OCI-LY7 (cell line): ENCODE measurements around the gene HPN. TPM values are rescaled to one million over a fixed set of nuclear protein-coding genes. Genes with fewer than 3 reads are reported as not detected.

Source experiments
- BruUV-seq: library from RNA; stranded (reverse); fragments of 400-500 nt; replicated peaks from 2 replicates; lab custom pipeline; 2021; lab: Mats Ljungman, UMichigan
- CTCF ChIA-PET: fragments of 300-600 bp; sonication (Branson Sonifier 250); formaldehyde crosslinking; loops from one replicate; lab custom pipeline; 2022; ENCODE audit warnings: antibody characterized with exemption; ENCODE audit not compliant: unreplicated experiment; lab: Charles Lee
- POLR2A ChIA-PET: fragments of 300-600 bp; sonication (Branson Sonifier 250); formaldehyde crosslinking; loops from one replicate; lab custom pipeline; 2022; ENCODE audit warnings: antibody characterized with exemption; lab: Charles Lee
- DNase-seq: peaks from one replicate; pipeline ENCODE4 v3.0.0-alpha.2; 2015; ENCODE audit warnings: low spot score
- H2AFZ ChIP-seq: fragments of 200-600 bp; sonication (generic), shearing (Covaris generic); 2 replicates; pipeline ENCODE4 v1.6.1; 2014; ENCODE audit warnings: mild to moderate bottlenecking, antibody characterized with exemption, low read length, moderate library complexity
- H3K27ac ChIP-seq: fragments of 200-600 bp; sonication (generic); 2 replicates; pipeline ENCODE4 v1.5.1; 2014; ENCODE audit warnings: mixed run types, low read depth, mild to moderate bottlenecking, moderate library complexity, low read length, inconsistent platforms; ENCODE audit not compliant: poor library complexity, severe bottlenecking
- H3K36me3 ChIP-seq: fragments of 200-600 bp; sonication (generic); 2 replicates; pipeline ENCODE4 v1.6.1; 2014; ENCODE audit warnings: mild to moderate bottlenecking, antibody characterized with exemption, low read length, moderate library complexity, mixed read lengths; ENCODE audit not compliant: insufficient read depth
- H3K4me1 ChIP-seq: fragments of 200-600 bp; sonication (generic); 2 replicates; pipeline ENCODE4 v1.5.1; 2014; ENCODE audit warnings: mild to moderate bottlenecking, low read length; ENCODE audit not compliant: insufficient read depth, poor library complexity, severe bottlenecking
- H3K4me2 ChIP-seq: fragments of 200-600 bp; sonication (generic); 2 replicates; pipeline ENCODE4 v1.6.1; 2014; ENCODE audit warnings: mild to moderate bottlenecking, low read length
- H3K4me3 ChIP-seq: fragments of 200-600 bp; sonication (generic); 2 replicates; pipeline ENCODE4 v1.5.1; 2014; ENCODE audit warnings: mild to moderate bottlenecking, low read depth, low read length; ENCODE audit not compliant: poor library complexity, severe bottlenecking
- H3K79me2 ChIP-seq: fragments of 200-600 bp; sonication (generic); 2 replicates; pipeline ENCODE4 v1.6.1; 2016; ENCODE audit warnings: low read depth, mild to moderate bottlenecking, low read length, moderate library complexity, mixed read lengths; ENCODE audit not compliant: insufficient read depth
- H3K9me2 ChIP-seq: fragments of 200-600 bp; sonication (generic); 2 replicates; pipeline ENCODE4 v1.6.1; 2016; ENCODE audit warnings: mild to moderate bottlenecking, low read length, mixed read lengths; ENCODE audit not compliant: insufficient read depth
- H3K9me3 ChIP-seq: fragments of 200-600 bp; sonication (generic); 2 replicates; pipeline ENCODE4 v1.6.1; 2014; ENCODE audit warnings: mild to moderate bottlenecking, mixed run types, low read length, mixed read lengths
- H4K20me1 ChIP-seq: fragments of 200-600 bp; sonication (generic); 2 replicates; pipeline ENCODE4 v1.6.1; 2014; ENCODE audit warnings: mild to moderate bottlenecking, antibody characterized with exemption, low read length, moderate library complexity, mixed read lengths; ENCODE audit not compliant: insufficient read depth
- EZH2phosphoT487 ChIP-seq: fragments of 200-600 bp; sonication (generic); IDR thresholded peaks from 2 replicates; pipeline ENCODE4 v1.6.1; 2018; ENCODE audit warnings: low read depth, borderline replicate concordance, mild to moderate bottlenecking, mixed run types, antibody characterized with exemption, low read length, moderate library complexity, mixed read lengths
- intact Hi-C: fragments of 100-400 bp; cut with micrococcal nuclease; formaldehyde crosslinking; loops from one replicate; pipeline ENCODE4 v1.10.0; 2022; ENCODE audit not compliant: unreplicated experiment
- total RNA-seq, 2 experiments: library from RNA; depleted of rRNA in 1 of 2; stranded (reverse); fragments of >200 nt in 1 of 2; shearing (Covaris generic) in 1 of 2; gene quantifications; 2 replicates each; pipeline ENCODE4 v1.2.3, GENCODE V29; 2014 to 2022
- TF ChIP-seq, protein P1 (sequence below): fragments of 200-600 bp; sonication (generic); conservative IDR thresholded peaks from 2 replicates; pipeline ENCODE4 v1.5.1; 2014; ENCODE audit warnings: mild to moderate bottlenecking, antibody characterized with exemption, low read length, moderate library complexity, mixed read lengths

HPN gene
- total RNA-seq, 2 experiments from 2014 or later = 0.17 to 0.19 TPM

DNA sequence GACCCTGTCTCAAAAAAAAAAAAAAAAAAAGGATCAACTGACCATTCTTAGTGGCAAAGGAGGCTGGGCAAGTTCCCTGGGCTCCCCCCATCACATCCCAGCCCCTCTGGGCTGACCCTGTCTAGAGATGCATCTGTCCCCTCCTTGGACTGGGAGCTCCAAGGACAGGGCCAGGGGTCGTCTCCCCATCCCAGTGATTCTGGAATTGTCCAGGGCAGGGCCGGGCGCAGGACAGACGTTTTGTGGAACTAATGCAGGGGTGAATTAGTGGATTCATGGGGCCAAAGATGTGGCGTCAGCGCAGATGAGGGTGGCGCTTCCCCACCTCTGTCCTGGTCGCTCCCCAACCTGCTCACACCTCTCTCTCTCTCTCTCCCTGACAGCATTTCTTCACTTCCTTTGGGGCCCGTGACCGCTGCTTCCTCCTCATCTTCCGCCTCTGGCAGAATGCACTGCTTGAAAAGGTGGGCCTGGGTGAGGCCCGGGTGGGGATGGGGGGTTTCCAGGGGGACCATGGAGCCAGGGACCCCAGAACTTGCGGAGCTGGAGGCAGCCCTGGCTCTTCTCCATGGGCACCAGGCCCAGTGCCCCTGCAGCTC, 30.3 kb upstream of the HPN start:
- Histone ChIP-seq H3K9me2 (no peaks in the 10 kb centered on the region), H3K9me3 (no peaks in the 10 kb centered on the region), H3K79me2 (peaks cover 8% of the 10 kb centered on the region; the same call in 1 of the 2 replicates), H3K4me1 (no peaks in the 10 kb centered on the region), H3K4me2 (no peak overlapping the region), H4K20me1 (no peaks in the 10 kb centered on the region), H3K4me3 (no peak overlapping the region), H3K36me3 (peaks cover 97% of the 10 kb centered on the region), H3K27ac (no peak overlapping the region), H2AFZ (no peak overlapping the region)
- intact Hi-C loops = no loop called here
- POLR2A ChIA-PET = no interaction called here
- no peak for DNase-seq
- TF ChIP-seq, protein P1, sequence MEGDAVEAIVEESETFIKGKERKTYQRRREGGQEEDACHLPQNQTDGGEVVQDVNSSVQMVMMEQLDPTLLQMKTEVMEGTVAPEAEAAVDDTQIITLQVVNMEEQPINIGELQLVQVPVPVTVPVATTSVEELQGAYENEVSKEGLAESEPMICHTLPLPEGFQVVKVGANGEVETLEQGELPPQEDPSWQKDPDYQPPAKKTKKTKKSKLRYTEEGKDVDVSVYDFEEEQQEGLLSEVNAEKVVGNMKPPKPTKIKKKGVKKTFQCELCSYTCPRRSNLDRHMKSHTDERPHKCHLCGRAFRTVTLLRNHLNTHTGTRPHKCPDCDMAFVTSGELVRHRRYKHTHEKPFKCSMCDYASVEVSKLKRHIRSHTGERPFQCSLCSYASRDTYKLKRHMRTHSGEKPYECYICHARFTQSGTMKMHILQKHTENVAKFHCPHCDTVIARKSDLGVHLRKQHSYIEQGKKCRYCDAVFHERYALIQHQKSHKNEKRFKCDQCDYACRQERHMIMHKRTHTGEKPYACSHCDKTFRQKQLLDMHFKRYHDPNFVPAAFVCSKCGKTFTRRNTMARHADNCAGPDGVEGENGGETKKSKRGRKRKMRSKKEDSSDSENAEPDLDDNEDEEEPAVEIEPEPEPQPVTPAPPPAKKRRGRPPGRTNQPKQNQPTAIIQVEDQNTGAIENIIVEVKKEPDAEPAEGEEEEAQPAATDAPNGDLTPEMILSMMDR = no peak
- no peak for TF ChIP-seq EZH2phosphoT487
- no TSS peak for BruUV-seq
- CTCF ChIA-PET = no interaction called here

DNA sequence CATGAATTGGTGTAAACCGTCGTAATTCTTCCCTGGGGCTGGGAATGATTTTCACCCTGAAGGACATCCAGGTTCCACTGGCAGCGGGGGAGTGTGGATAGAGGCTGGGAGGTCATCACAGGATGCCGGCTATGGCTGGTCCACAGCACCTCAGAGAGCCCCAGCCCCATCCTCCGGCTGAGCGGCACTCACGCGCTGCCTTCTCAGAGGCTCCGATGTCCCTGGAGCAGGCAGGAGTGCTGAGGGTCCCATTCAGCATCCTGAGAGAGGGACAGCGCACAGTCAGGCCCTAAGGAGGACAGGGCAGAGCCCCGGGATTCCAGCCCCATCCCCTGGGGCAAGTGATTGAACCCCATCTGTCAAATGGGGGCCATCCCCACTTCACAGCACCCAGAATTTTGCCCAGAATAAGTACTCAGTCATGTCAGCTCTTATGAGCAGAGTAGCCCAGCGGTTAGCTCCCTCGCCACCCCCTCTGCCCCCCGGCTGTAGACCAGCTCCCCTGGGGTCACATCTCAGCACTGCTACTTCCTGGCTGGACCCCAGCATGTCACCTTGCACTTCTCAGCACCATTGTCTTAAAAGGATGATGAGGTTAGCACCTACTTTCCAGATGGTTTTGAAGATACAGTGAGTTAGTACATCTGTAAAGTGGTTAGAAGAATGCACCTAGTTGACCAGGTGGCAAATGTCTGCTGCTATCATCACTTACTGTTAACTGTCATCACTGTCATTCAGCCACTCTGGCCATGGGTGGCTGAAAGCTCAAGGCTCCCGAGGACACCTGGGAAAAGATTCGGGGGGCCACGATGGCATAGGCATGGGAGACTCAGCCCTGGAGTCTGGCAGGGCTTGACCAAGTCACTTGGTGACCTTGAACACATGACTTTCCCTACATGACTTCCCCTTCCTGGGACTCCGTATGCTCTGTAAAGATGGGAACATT, 29.5 kb upstream of the HPN start:
- Histone ChIP-seq H3K9me2 (no peaks in the 10 kb centered on the region), H3K79me2 (peaks cover under 1% of the 10 kb centered on the region; the same call in 1 of the 2 replicates), H3K9me3 (no peaks in the 10 kb centered on the region), H3K4me2 (no peak overlapping the region), H3K4me1 (no peaks in the 10 kb centered on the region), H3K27ac (no peak overlapping the region), H2AFZ (no peak overlapping the region), H3K4me3 (no peak overlapping the region), H4K20me1 (no peaks in the 10 kb centered on the region), H3K36me3 (peaks cover 92% of the 10 kb centered on the region)
- intact Hi-C loops = no loop called here
- ChIA-PET POLR2A (interaction anchor here (0.5 kb wide), 1 partner anchor 345 kb away, joined by 3 read pairs; no protein-coding TSS in a partner anchor), CTCF (no interaction called here)
- TF ChIP-seq, protein P1 = no peak
- TF ChIP-seq EZH2phosphoT487 = no peak
- no peak for DNase-seq
- no TSS peak for BruUV-seq
